ENCODE results near the gene DPF1.

DPF1 gene

DNA sequence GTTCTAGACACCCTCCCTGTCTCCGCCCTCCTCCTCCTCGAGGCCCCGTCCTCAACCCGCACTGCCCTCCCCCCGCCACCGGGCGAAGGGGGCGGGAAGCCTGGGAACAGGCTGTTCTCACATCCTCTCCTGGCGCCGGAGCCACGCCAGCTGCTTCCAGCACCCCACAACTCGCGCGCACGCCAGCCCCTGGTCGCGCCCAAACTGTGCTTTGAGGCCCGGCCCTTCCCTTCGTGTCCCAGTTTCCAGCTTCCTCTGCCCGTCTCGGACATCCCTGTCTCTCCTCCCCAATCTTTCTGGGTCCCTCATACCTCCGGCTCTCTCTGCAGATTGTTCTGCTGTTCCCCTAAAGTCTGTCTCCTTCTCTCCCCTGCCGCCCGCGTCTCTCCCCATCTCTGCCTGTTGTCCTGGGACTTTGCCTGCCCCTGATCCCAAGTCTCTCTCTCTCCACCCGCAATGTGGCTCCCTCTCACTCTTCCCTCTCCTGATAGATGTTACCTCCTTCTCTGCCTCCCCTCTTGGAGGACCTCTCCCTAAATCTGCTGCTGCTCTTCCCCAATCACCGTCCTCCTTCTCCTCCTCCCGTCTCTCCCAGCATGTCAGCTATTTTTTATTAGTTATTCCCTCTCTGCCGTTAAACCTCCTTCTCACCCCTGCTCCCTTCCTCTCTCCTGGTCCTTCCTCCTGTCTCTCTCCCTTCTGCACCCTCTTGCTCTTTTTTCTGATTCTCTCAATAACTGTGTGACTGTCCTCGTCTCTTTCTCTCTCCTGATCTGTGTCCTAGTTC lies 14.2 kb downstream of the DPF1 start:
- TF ChIP-seq, protein P1, sequence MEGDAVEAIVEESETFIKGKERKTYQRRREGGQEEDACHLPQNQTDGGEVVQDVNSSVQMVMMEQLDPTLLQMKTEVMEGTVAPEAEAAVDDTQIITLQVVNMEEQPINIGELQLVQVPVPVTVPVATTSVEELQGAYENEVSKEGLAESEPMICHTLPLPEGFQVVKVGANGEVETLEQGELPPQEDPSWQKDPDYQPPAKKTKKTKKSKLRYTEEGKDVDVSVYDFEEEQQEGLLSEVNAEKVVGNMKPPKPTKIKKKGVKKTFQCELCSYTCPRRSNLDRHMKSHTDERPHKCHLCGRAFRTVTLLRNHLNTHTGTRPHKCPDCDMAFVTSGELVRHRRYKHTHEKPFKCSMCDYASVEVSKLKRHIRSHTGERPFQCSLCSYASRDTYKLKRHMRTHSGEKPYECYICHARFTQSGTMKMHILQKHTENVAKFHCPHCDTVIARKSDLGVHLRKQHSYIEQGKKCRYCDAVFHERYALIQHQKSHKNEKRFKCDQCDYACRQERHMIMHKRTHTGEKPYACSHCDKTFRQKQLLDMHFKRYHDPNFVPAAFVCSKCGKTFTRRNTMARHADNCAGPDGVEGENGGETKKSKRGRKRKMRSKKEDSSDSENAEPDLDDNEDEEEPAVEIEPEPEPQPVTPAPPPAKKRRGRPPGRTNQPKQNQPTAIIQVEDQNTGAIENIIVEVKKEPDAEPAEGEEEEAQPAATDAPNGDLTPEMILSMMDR (IDR thresholded peaks at IDR 0.05; ENCODE audit: extremely low read depth, missing control alignments) = no peak
- DNase-seq (ENCODE audit: low spot score) = no peak

GRCh38 chr19:38209152-38209551 lies 14.9 kb downstream of the DPF1 start:
- no peak for DNase-seq (ENCODE audit: low spot score)
- TF ChIP-seq, protein P1 (IDR thresholded peaks at IDR 0.05; ENCODE audit: extremely low read depth, missing control alignments) = no peak

DNA sequence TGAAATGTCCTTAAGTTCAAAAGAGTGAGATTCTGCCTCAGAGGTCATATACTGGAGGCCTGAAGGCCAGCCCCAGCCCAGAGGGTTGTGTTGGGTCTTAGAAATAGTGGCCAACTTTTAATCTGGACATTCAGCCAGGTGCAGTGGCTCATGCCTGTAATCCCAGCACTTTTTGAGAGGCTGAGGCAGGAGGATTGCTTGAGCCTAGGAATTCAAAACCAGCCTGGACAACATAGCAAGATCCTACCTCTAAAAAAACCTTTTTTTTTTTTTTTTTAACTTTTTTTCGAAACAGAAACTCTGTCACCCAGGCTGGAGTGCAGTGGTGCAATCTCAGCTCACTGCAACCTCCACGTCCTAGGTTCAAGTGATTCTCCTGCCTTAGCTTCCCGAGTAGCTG lies 15.5 kb downstream of the DPF1 start:
- DNase-seq (ENCODE audit: low spot score) = no peak
- TF ChIP-seq, protein P1 (IDR thresholded peaks at IDR 0.05; ENCODE audit: extremely low read depth, missing control alignments) = no peak

- no peak for DNase-seq (ENCODE audit: low spot score)
- TF ChIP-seq, protein P1 (IDR thresholded peaks at IDR 0.05; ENCODE audit: extremely low read depth, missing control alignments) = no peak
Observed at GRCh38 chr19:38207543-38207942, 16.5 kb downstream of the DPF1 start.

- DNase-seq (ENCODE audit: low spot score) = no peak
- TF ChIP-seq, protein P1 (IDR thresholded peaks at IDR 0.05; ENCODE audit: extremely low read depth, missing control alignments) = no peak
Observed at GRCh38 chr19:38206928-38207327, 17.1 kb downstream of the DPF1 start.

- TF ChIP-seq, protein P1 (IDR thresholded peaks at IDR 0.05; ENCODE audit: extremely low read depth, missing control alignments) = no peak
- no peak for DNase-seq (ENCODE audit: low spot score)
Observed at GRCh38 chr19:38206006-38206745, 17.8 kb downstream of the DPF1 start.

GRCh38 chr19:38204728-38205127 lies 19.3 kb downstream of the DPF1 start:
- no peak for DNase-seq (ENCODE audit: low spot score)
- TF ChIP-seq, protein P1 (IDR thresholded peaks at IDR 0.05; ENCODE audit: extremely low read depth, missing control alignments) = no peak

Data from GM20000 (cell line).